H1 (cell line): Measurements from ENCODE around the gene CDK5RAP3. TPM values are rescaled to one million over a fixed set of nuclear protein-coding genes. Genes with fewer than 3 reads are reported as not detected.

Source experiments
- CHD7 ChIP-seq: fragments of 300-600 bp; sonication (generic); IDR thresholded peaks from 2 replicates; pipeline ENCODE4 v1.7.1; 2012; ENCODE audit warnings: low read length, moderate library complexity, mild to moderate bottlenecking, inconsistent platforms; ENCODE audit not compliant: insufficient replicate concordance
- EP300 ChIP-seq, 2 experiments: IDR thresholded peaks; 1 replicate in 1 of 2; 2 replicates in 1 of 2; pipeline ENCODE4 v1.6.1; 2011 to 2012; ENCODE audit warnings: low read depth in 2 of 2, low read length in 2 of 2, mild to moderate bottlenecking in 2 of 2, borderline replicate concordance in 1 of 2, inconsistent platforms in 1 of 2, moderate library complexity in 1 of 2
- HDAC6 ChIP-seq: IDR thresholded peaks from one replicate; pipeline ENCODE4 v1.7.1; 2012; ENCODE audit warnings: low read depth, mild to moderate bottlenecking, inconsistent platforms, low read length, moderate library complexity
- JUN ChIP-seq: IDR thresholded peaks from 2 replicates; pipeline ENCODE4 v1.6.1; 2011; ENCODE audit warnings: low read depth, mild to moderate bottlenecking, improper control_type of control experiment, low read length
- KDM1A ChIP-seq: fragments of 200-600, 300-600 bp; sonication (generic); IDR thresholded peaks from 2 replicates; pipeline ENCODE4 v1.7.1; 2016; ENCODE audit warnings: mild to moderate bottlenecking, low read length, borderline replicate concordance
- MAFK ChIP-seq: IDR thresholded peaks from 2 replicates; pipeline ENCODE4 v1.6.1; 2012; ENCODE audit warnings: low read depth, mild to moderate bottlenecking, improper control_type of control experiment, low read length
- POLR2A ChIP-seq, 2 experiments: IDR thresholded peaks; 1 replicate in 1 of 2; 2 replicates in 1 of 2; pipeline ENCODE4 v1.6.1; 2011; ENCODE audit warnings: low read depth in 2 of 2, low read length in 2 of 2, mild to moderate bottlenecking in 2 of 2; ENCODE audit errors: control extremely low read depth in 1 of 2
- RNF2 ChIP-seq: fragments of 200-900, 300-1000 bp; sonication (generic); IDR thresholded peaks from 2 replicates; pipeline ENCODE4 v1.7.1; 2016; ENCODE audit warnings: borderline replicate concordance, low read depth, mild to moderate bottlenecking, antibody characterized with exemption, low read length; ENCODE audit not compliant: poor library complexity, severe bottlenecking; ENCODE audit errors: missing control alignments
- RXRA ChIP-seq: IDR thresholded peaks from 2 replicates; pipeline ENCODE4 v1.6.1; 2011; ENCODE audit warnings: low read depth, mild to moderate bottlenecking, low read length, moderate library complexity; ENCODE audit not compliant: insufficient read depth
- SP2 ChIP-seq: IDR thresholded peaks from 2 replicates; pipeline ENCODE4 v1.6.1; 2012; ENCODE audit warnings: mild to moderate bottlenecking, low read length, inconsistent platforms
- SRF ChIP-seq: IDR thresholded peaks from 2 replicates; pipeline ENCODE4 v1.6.1; 2011; ENCODE audit warnings: mild to moderate bottlenecking, low read depth, low read length, moderate library complexity
- SUZ12 ChIP-seq: fragments of 200-600 bp; sonication (generic); IDR thresholded peaks from 2 replicates; pipeline ENCODE4 v1.6.1; 2012; ENCODE audit warnings: mild to moderate bottlenecking, inconsistent platforms, low read length, moderate library complexity, mixed read lengths
- polyA plus RNA-seq, 7 experiments: library from polyadenylated mRNA; depleted of rRNA in 3 of 7; stranded (reverse) in 5 of 7; unstranded in 2 of 7; fragments of >200 nt in 5 of 7; fragments of 200-250 nt in 2 of 7; gene quantifications; 1 replicate in 5 of 7; 2 replicates in 1 of 7; 4 replicates in 1 of 7; pipeline versions ENCODE4 v1.2.1 to v1.2.3, GENCODE V29; 2011 to 2013; ENCODE audit warnings: missing spikeins in 2 of 7, mixed read lengths in 2 of 7
- total RNA-seq: library from RNA; stranded (reverse); fragmentation: NEBNext Ultra II Directional; extraction: Animal tissue kit (Norgen Biotek cat#: 25700); gene quantifications from 2 replicates; pipeline ENCODE4 v1.2.1, GENCODE V29; 2021

Gene CDK5RAP3
- total and polyA plus RNA-seq, 2 of the 8 experiments (the other 6 are each of a cell fraction or from before 2014, with no cell fraction given), result 88.2 to 93.2 TPM

DNA sequence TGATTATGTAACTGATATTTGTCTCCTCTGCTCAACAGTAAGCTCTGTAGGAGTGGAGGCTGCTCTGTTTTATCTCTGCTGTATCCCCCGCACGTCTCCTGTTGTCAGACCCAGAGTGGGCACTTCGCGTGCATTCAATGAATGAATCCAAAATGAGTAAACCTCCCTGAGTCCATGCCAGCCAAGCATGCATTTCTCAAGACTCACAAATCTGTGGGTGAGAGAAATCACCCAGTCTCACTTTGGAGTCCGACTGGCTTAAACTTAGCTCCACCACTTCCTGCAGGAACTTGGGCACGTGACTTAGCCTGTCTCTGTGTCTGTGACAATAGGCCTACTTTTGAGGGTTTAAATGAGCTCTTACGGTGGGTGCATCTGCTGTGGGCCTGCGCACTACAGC lies 25.8 kb upstream of the CDK5RAP3 start (continued):
- TF ChIP-seq CHD7 (no peak), POLR2A (IDR thresholded peaks at IDR 0.05; ENCODE audit: control extremely low read depth in 1 of 2, low read depth in 2 of 2, low read length in 2 of 2) (no peak), EP300 (IDR thresholded peaks at IDR 0.05; ENCODE audit: borderline replicate concordance in 1 of 2, low read depth in 2 of 2, low read length in 2 of 2) (no peak), RXRA (no peak), KDM1A (no peak), SRF (no peak), MAFK (no peak), RNF2 (no peak), JUN (no peak), SUZ12 (no peak), HDAC6 (no peak), SP2 (no peak)
